Liver (tissue), 9 donors: ENCODE measurements around the gene CYREN. TPM values are rescaled to one million over a fixed set of nuclear protein-coding genes. Genes with fewer than 3 reads are reported as not detected.
A peak's percentile ranks its signal among the peaks of the same experiment; 100 is the strongest.

Experiments
- DNase-seq: peaks from one replicate; pipeline ENCODE4 v3.0.0-alpha.2; 2017; ENCODE audit warnings: low spot score
- H3K27ac ChIP-seq, 2 donors: one replicate each; pipeline ENCODE4 v1.7.0; 2013; ENCODE audit warnings: inconsistent platforms in 2 of 2, low read length in 2 of 2, control low read depth in 1 of 2, low read depth in 1 of 2, mild to moderate bottlenecking in 1 of 2
- H3K27me3 ChIP-seq, 4 donors: one replicate each; pipeline versions ENCODE4 v1.6.1 to v1.7.0; 2013; ENCODE audit warnings: low read length in 3 of 4, inconsistent platforms in 1 of 4, mild to moderate bottlenecking in 1 of 4, moderate library complexity in 1 of 4; ENCODE audit not compliant: control insufficient read depth in 4 of 4, insufficient read depth in 4 of 4
- H3K36me3 ChIP-seq, 4 donors: one replicate each; pipeline versions ENCODE4 v1.6.1 to v1.7.0; 2013; ENCODE audit warnings: low read length in 3 of 4, mild to moderate bottlenecking in 3 of 4, low read depth in 1 of 4, moderate library complexity in 1 of 4; ENCODE audit not compliant: control insufficient read depth in 4 of 4, insufficient read depth in 3 of 4
- H3K4me1 ChIP-seq, 4 donors: one replicate each; pipeline versions ENCODE4 v1.6.1 to v1.7.0; 2013; ENCODE audit warnings: low read length in 3 of 4, mild to moderate bottlenecking in 3 of 4, moderate library complexity in 1 of 4; ENCODE audit not compliant: control insufficient read depth in 4 of 4, insufficient read depth in 4 of 4
- H3K4me3 ChIP-seq, 3 donors: one replicate each; pipeline versions ENCODE4 v1.6.1 to v1.7.0; 2013; ENCODE audit warnings: low read length in 3 of 3, control low read depth in 1 of 3, low read depth in 1 of 3, mild to moderate bottlenecking in 1 of 3
- H3K9ac ChIP-seq, 2 donors: one replicate each; pipeline ENCODE4 v1.7.0; 2013; ENCODE audit warnings: low read length in 2 of 2, mild to moderate bottlenecking in 2 of 2, moderate library complexity in 2 of 2, control low read depth in 1 of 2, low read depth in 1 of 2
- H3K9me3 ChIP-seq, 4 donors: one replicate each; pipeline versions ENCODE4 v1.6.1 to v1.7.0; 2013; ENCODE audit warnings: low read length in 3 of 4; ENCODE audit not compliant: control insufficient read depth in 4 of 4
- ATF3 ChIP-seq: IDR thresholded peaks from 2 replicates; pipeline ENCODE4 v1.6.1; 2016; ENCODE audit warnings: antibody characterized with exemption
- EGR1 ChIP-seq, 2 donors: IDR thresholded peaks; 2 replicates each; pipeline ENCODE4 v1.6.1; 2016 to 2018; ENCODE audit warnings: antibody characterized with exemption in 2 of 2, low read depth in 2 of 2
- FOXA1 ChIP-seq: IDR thresholded peaks from 2 replicates; pipeline ENCODE4 v1.6.1; 2016; ENCODE audit warnings: antibody characterized with exemption
- FOXA2 ChIP-seq: IDR thresholded peaks from 2 replicates; pipeline ENCODE4 v1.6.1; 2016; ENCODE audit warnings: antibody characterized with exemption
- GABPA ChIP-seq, 2 donors: IDR thresholded peaks in 1 of 2; conservative IDR thresholded peaks in 1 of 2; 2 replicates each; pipeline ENCODE4 v1.6.1; 2016; ENCODE audit warnings: antibody characterized with exemption in 2 of 2, mild to moderate bottlenecking in 1 of 2, moderate library complexity in 1 of 2
- HNF4A ChIP-seq, 2 donors: conservative IDR thresholded peaks; 2 replicates each; pipeline ENCODE4 v1.6.1; 2016; ENCODE audit warnings: antibody characterized with exemption in 2 of 2, mild to moderate bottlenecking in 2 of 2
- HNF4G ChIP-seq: IDR thresholded peaks from 2 replicates; pipeline ENCODE4 v1.6.1; 2016; ENCODE audit warnings: antibody characterized with exemption
- JUND ChIP-seq, 2 donors: IDR thresholded peaks; 2 replicates each; pipeline ENCODE4 v1.6.1; 2016; ENCODE audit warnings: antibody characterized with exemption in 2 of 2
- NR2F2 ChIP-seq: IDR thresholded peaks from 2 replicates; pipeline ENCODE4 v1.6.1; 2016; ENCODE audit warnings: antibody characterized with exemption
- RAD21 ChIP-seq, 2 donors: IDR thresholded peaks; 2 replicates each; pipeline ENCODE4 v1.6.1; 2016; ENCODE audit warnings: antibody characterized with exemption in 2 of 2, mild to moderate bottlenecking in 2 of 2
- REST ChIP-seq: IDR thresholded peaks from 2 replicates; pipeline ENCODE4 v1.6.1; 2016; ENCODE audit warnings: antibody characterized with exemption, mild to moderate bottlenecking
- RXRA ChIP-seq, 2 donors: IDR thresholded peaks; 2 replicates each; pipeline ENCODE4 v1.6.1; 2017 to 2018; ENCODE audit warnings: antibody characterized with exemption in 2 of 2, mild to moderate bottlenecking in 1 of 2
- SP1 ChIP-seq: IDR thresholded peaks from 2 replicates; pipeline ENCODE4 v1.6.1; 2018; ENCODE audit warnings: antibody characterized with exemption, mild to moderate bottlenecking
- TAF1 ChIP-seq: conservative IDR thresholded peaks from 2 replicates; pipeline ENCODE4 v1.6.1; 2016; ENCODE audit warnings: antibody characterized with exemption, mild to moderate bottlenecking
- YY1 ChIP-seq: IDR thresholded peaks from 2 replicates; pipeline ENCODE4 v1.6.1; 2016; ENCODE audit warnings: antibody characterized with exemption, mild to moderate bottlenecking
- ZBTB33 ChIP-seq: IDR thresholded peaks from 2 replicates; pipeline ENCODE4 v1.6.1; 2016; ENCODE audit warnings: antibody characterized with exemption
- WGBS: extraction: QIAGEN DNeasy Blood & Tissue Kit; methylation state at CpG from one replicate; pipeline ENCODE4 v1.1.7; 2013; 5-methylcytosine and 5-hydroxymethylcytosine counted together
- polyA plus RNA-seq, 2 donors: library from polyadenylated mRNA; stranded (reverse) in 1 of 2; unstranded in 1 of 2; fragments of 200-250 nt in 1 of 2; fragments of >200 nt in 1 of 2; fragmentation: Nextera tagmentation in 1 of 2; extraction: Ambion mirVana in 1 of 2; gene quantifications; one replicate each; pipeline versions ENCODE4 v1.2.1 to v1.2.3, GENCODE V29; 2013 to 2015
- total RNA-seq, 2 donors: library from RNA; depleted of rRNA; stranded (reverse); fragments of >200 nt; gene quantifications; one replicate each; pipeline ENCODE4 v1.2.3, GENCODE V29; 2014
- TF ChIP-seq, protein P1 (sequence below): IDR thresholded peaks from 2 replicates; pipeline ENCODE4 v1.6.1; 2016; ENCODE audit warnings: antibody characterized with exemption
- TF ChIP-seq, protein P2 (sequence below): fragments of 150-350 bp; IDR thresholded peaks from 2 replicates; pipeline ENCODE4 v1.5.1; 2017; ENCODE audit warnings: improper control_type of control experiment, low read depth, low read length; ENCODE audit not compliant: missing input control
- donor health status: healthy.
- donor health status: healthy.
- donor health status: healthy.
- donor health status: healthy.
- donor health status: healthy.

The CYREN gene
- total and polyA plus RNA-seq, 4 donors, result 13.2 to 20.3 (median 16.0) TPM

GRCh38 chr7:135150072-135150782, 20.3 kb downstream of the CYREN start (continued):
- TF ChIP-seq ZBTB33 (peak; percentile 65), SP1 (no peak), YY1 (no peak)

GRCh38 chr7:135147899-135148721, 22.4 kb downstream of the CYREN start, which contains the start of gene TMEM140:
Gene TMEM140 (plus strand): TSS chr7:135148072. CDS start chr7:135164442, 16,370 bp downstream.
- DNase-seq, result peak; percentile 58
- peak within 1 kb of the TSS; percentile 49 to 99 (median 93) for H3K4me3 ChIP-seq

More at GRCh38 chr7:135147899-135148721, 22.4 kb downstream of the CYREN start, which contains the start of gene TMEM140:
- H3K4me1 ChIP-seq, result peaks cover 2 to 45% (median 20%) of the 10 kb centered on the region in 4 donors
- H3K9ac ChIP-seq, result peak within 1 kb of the TSS; percentile 89 to 100
- under 1% methylated on average over 13 of the region's 13 CpGs for WGBS
- no peaks in the 10 kb centered on the region for H3K9me3 ChIP-seq
- peaks cover 2 to 9% (median 5%) of the 10 kb centered on the region in 4 donors for H3K36me3 ChIP-seq
- peak within 1 kb of the TSS; percentile 94 to 100 for H3K27ac ChIP-seq
- no peaks in the 10 kb centered on the region for H3K27me3 ChIP-seq
- TF ChIP-seq NR2F2, result no peak
- TF ChIP-seq REST, result peak; percentile 80
- TF ChIP-seq ZBTB33, result peak; percentile 65
- peak; percentile 69 to 81 for TF ChIP-seq RXRA (IDR thresholded peaks at IDR 0.05)
- TF ChIP-seq HNF4A (conservative IDR thresholded peaks at IDR 0.05), result peak; percentile 75 to 86
- peak; percentile 98 for TF ChIP-seq FOXA2
- peak; percentile 97 for TF ChIP-seq FOXA1
- peak; percentile 14 to 39 for TF ChIP-seq RAD21 (IDR thresholded peaks at IDR 0.05)
- peak; percentile 41 for TF ChIP-seq HNF4G
- TF ChIP-seq JUND (IDR thresholded peaks at IDR 0.05), result peak; percentile 92 to 98
- TF ChIP-seq EGR1 (IDR thresholded peaks at IDR 0.05; ENCODE audit: low read depth in 2 of 2), result peak; percentile 22 to 56
- no peak for TF ChIP-seq GABPA (IDR thresholded peaks at IDR 0.05 in 1 of 2, conservative IDR thresholded peaks at IDR 0.05 in 1 of 2)
- peak; percentile 77 for TF ChIP-seq SP1
- TF ChIP-seq, protein P1, sequence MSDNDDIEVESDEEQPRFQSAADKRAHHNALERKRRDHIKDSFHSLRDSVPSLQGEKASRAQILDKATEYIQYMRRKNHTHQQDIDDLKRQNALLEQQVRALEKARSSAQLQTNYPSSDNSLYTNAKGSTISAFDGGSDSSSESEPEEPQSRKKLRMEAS, result peak; percentile 82
- peak; percentile 68 for TF ChIP-seq TAF1
- TF ChIP-seq YY1, result peak; percentile 79
- peak; percentile 80 for TF ChIP-seq ATF3
- TF ChIP-seq, protein P2, sequence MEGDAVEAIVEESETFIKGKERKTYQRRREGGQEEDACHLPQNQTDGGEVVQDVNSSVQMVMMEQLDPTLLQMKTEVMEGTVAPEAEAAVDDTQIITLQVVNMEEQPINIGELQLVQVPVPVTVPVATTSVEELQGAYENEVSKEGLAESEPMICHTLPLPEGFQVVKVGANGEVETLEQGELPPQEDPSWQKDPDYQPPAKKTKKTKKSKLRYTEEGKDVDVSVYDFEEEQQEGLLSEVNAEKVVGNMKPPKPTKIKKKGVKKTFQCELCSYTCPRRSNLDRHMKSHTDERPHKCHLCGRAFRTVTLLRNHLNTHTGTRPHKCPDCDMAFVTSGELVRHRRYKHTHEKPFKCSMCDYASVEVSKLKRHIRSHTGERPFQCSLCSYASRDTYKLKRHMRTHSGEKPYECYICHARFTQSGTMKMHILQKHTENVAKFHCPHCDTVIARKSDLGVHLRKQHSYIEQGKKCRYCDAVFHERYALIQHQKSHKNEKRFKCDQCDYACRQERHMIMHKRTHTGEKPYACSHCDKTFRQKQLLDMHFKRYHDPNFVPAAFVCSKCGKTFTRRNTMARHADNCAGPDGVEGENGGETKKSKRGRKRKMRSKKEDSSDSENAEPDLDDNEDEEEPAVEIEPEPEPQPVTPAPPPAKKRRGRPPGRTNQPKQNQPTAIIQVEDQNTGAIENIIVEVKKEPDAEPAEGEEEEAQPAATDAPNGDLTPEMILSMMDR, result no peak
